Measurements from ENCODE around the gene SERPINC1. TPM values are rescaled to one million over a fixed set of nuclear protein-coding genes. Genes with fewer than 3 reads are reported as not detected.
"Not testable (repeated sequence)": the region's sequence is repeated elsewhere in the genome, so short reads cannot be mapped to it uniquely, and the experiment has no call there.

SERPINC1 gene
- total and polyA plus RNA-seq, 8 donors, result 0.18 to 0.89 (median 0.20) TPM; not detected in 5

- TF ChIP-seq POLR2A (IDR thresholded peaks at IDR 0.05), result no peak
- TF ChIP-seq, protein P1, sequence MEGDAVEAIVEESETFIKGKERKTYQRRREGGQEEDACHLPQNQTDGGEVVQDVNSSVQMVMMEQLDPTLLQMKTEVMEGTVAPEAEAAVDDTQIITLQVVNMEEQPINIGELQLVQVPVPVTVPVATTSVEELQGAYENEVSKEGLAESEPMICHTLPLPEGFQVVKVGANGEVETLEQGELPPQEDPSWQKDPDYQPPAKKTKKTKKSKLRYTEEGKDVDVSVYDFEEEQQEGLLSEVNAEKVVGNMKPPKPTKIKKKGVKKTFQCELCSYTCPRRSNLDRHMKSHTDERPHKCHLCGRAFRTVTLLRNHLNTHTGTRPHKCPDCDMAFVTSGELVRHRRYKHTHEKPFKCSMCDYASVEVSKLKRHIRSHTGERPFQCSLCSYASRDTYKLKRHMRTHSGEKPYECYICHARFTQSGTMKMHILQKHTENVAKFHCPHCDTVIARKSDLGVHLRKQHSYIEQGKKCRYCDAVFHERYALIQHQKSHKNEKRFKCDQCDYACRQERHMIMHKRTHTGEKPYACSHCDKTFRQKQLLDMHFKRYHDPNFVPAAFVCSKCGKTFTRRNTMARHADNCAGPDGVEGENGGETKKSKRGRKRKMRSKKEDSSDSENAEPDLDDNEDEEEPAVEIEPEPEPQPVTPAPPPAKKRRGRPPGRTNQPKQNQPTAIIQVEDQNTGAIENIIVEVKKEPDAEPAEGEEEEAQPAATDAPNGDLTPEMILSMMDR (IDR thresholded peaks at IDR 0.05), result no peak
- Histone ChIP-seq H3K27me3 (no peaks in the 10 kb centered on the region), H3K9me3 (no peaks in the 10 kb centered on the region), H3K27ac (no peak overlapping the region), H3K4me3 (no peak overlapping the region), H3K36me3 (peaks cover 45 to 100% (median 95%) of the 10 kb centered on the region in 4 donors), H3K4me1 (peaks cover 17 to 36% (median 21%) of the 10 kb centered on the region in 4 donors)
- 91 to 96% (median 93%) methylated on average over 7 of the region's 7 CpGs for WGBS, 5 donors
- DNase-seq, result no peak
- intact Hi-C loops (cut with DNase I; ENCODE audit: low total_unique reads), result loop anchor here (10.0 kb wide), 1 partner anchor 63 kb away; no protein-coding TSS in a partner anchor
Measured at GRCh38 chr1:173861731-173862145, 55.4 kb downstream of the SERPINC1 start.

GRCh38 chr1:173860065-173860464 lies 57.1 kb downstream of the SERPINC1 start:
- H3K4me3 ChIP-seq, result no peak overlapping the region
- peaks cover 5 to 19% (median 7%) of the 10 kb centered on the region in 4 donors for H3K4me1 ChIP-seq
- WGBS, 5 donors, result 80 to 93% (median 90%) methylated on average over 1 of the region's 1 CpG
- intact Hi-C loops (cut with DNase I; ENCODE audit: low total_unique reads), result loop anchor here (10.0 kb wide), 1 partner anchor 65 kb away; no protein-coding TSS in a partner anchor
- H3K36me3 ChIP-seq, result peaks cover 35 to 100% (median 95%) of the 10 kb centered on the region in 4 donors
- no peaks in the 10 kb centered on the region for H3K27me3 ChIP-seq
- H3K27ac ChIP-seq, result no peak overlapping the region
- DNase-seq, result no peak
- TF ChIP-seq EP300 (IDR thresholded peaks at IDR 0.05) (no peak), POLR2AphosphoS5 (IDR thresholded peaks at IDR 0.05) (no peak), POLR2A (IDR thresholded peaks at IDR 0.05) (no peak)
- TF ChIP-seq, protein P1 (IDR thresholded peaks at IDR 0.05), result no peak
- no peaks in the 10 kb centered on the region for H3K9me3 ChIP-seq

DNA sequence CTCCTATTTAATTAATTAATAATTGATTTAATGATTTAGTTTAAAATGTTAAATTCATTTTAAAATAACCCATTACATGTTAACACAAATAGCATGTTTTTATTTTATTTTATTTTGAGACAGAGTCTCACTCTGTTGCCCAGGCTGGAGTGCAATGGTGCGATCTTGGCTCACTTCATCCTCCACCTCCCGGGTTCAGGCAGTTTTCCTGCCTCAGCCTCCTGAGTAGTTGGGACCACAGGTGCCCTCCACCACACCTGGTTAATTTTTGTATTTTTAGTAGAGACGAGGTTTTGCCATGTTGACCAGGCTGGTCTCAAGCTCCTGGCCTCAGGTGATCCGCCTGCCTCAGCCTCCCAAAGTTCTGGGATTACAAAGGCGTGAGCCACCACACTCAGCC lies 57.6 kb downstream of the SERPINC1 start:
- Histone ChIP-seq H3K4me1 (peaks cover 0 to 14% (median 2%) of the 10 kb centered on the region in 4 donors), H3K36me3 (peaks cover 30 to 100% (median 95%) of the 10 kb centered on the region in 4 donors)
- intact Hi-C loops (cut with DNase I; ENCODE audit: low total_unique reads); H3K4me3 ChIP-seq; H3K27ac ChIP-seq; H3K27me3 ChIP-seq; DNase-seq; H3K9me3 ChIP-seq: not testable (repeated sequence)
- WGBS, 5 donors, result 93 to 95% (median 94%) methylated on average over 5 of the region's 5 CpGs

GRCh38 chr1:173857363-173857917 lies 59.7 kb downstream of the SERPINC1 start:
- Histone ChIP-seq H3K27me3 (no peaks in the 10 kb centered on the region), H3K27ac (no peak overlapping the region), H3K4me1 (peaks cover 0 to 9% (median 6%) of the 10 kb centered on the region in 4 donors), H3K4me3 (no peak overlapping the region), H3K36me3 (peaks cover 9 to 100% (median 94%) of the 10 kb centered on the region in 4 donors), H3K9me3 (no peaks in the 10 kb centered on the region)
- intact Hi-C loops (cut with DNase I; ENCODE audit: low total_unique reads), result no loop called here
- TF ChIP-seq POLR2A (IDR thresholded peaks at IDR 0.05) (no peak), EP300 (IDR thresholded peaks at IDR 0.05) (no peak), POLR2AphosphoS5 (IDR thresholded peaks at IDR 0.05) (no peak)
- TF ChIP-seq, protein P1 (IDR thresholded peaks at IDR 0.05), result no peak
- WGBS, 5 donors, result 81 to 87% (median 86%) methylated on average over 4 of the region's 4 CpGs
- no peak for DNase-seq

- H3K27ac ChIP-seq, result no peak overlapping the region
- H3K4me1 ChIP-seq, result peaks cover 0 to 9% (median 6%) of the 10 kb centered on the region in 4 donors
- intact Hi-C loops (cut with DNase I; ENCODE audit: low total_unique reads), result no loop called here
- H3K4me3 ChIP-seq, result no peak overlapping the region
- no peak for TF ChIP-seq EP300 (IDR thresholded peaks at IDR 0.05)
- no peaks in the 10 kb centered on the region for H3K9me3 ChIP-seq
- no peaks in the 10 kb centered on the region for H3K27me3 ChIP-seq
- H3K36me3 ChIP-seq, result peaks cover 5 to 100% (median 94%) of the 10 kb centered on the region in 4 donors
- no peak for DNase-seq
- 85 to 95% (median 90%) methylated on average over 2 of the region's 2 CpGs for WGBS, 5 donors
Measured at GRCh38 chr1:173856903-173857302, 60.2 kb downstream of the SERPINC1 start.
